H9 (cell line): ENCODE data around the gene PTCD1. TPM values are rescaled to one million over a fixed set of nuclear protein-coding genes. Genes with fewer than 3 reads are reported as not detected.

ENCODE experiments used
- DNase-seq: peaks from one replicate; pipeline ENCODE4 v3.0.0-alpha.2; 2017
- H2AFZ ChIP-seq: one replicate; pipeline ENCODE4 v1.6.1; 2013; ENCODE audit warnings: mild to moderate bottlenecking, low read length, control low read depth, moderate library complexity
- H2AK5ac ChIP-seq: 2 replicates; pipeline ENCODE4 v1.6.1; 2013; ENCODE audit warnings: low read length, control low read depth, mixed read lengths; ENCODE audit not compliant: insufficient read length
- H2BK120ac ChIP-seq: one replicate; pipeline ENCODE4 v1.6.1; 2013; ENCODE audit warnings: low read depth, mild to moderate bottlenecking, low read length, control low read depth, inconsistent platforms; ENCODE audit not compliant: poor library complexity, severe bottlenecking
- H2BK12ac ChIP-seq: 2 replicates; pipeline ENCODE4 v1.6.1; 2013; ENCODE audit warnings: low read length, control low read depth, mixed read lengths, low read depth; ENCODE audit not compliant: insufficient read length
- H2BK15ac ChIP-seq: 2 replicates; pipeline ENCODE4 v1.6.1; 2013; ENCODE audit warnings: low read depth, low read length, control low read depth
- H2BK20ac ChIP-seq: one replicate; pipeline ENCODE4 v1.6.1; 2013; ENCODE audit warnings: low read depth, mild to moderate bottlenecking, low read length, control low read depth, inconsistent platforms; ENCODE audit not compliant: poor library complexity, severe bottlenecking
- H2BK5ac ChIP-seq: 2 replicates; pipeline ENCODE4 v1.6.1; 2013; ENCODE audit warnings: low read length, control low read depth, mixed read lengths; ENCODE audit not compliant: insufficient read length
- H3K14ac ChIP-seq: 2 replicates; pipeline ENCODE4 v1.6.1; 2013; ENCODE audit warnings: low read length, control low read depth; ENCODE audit not compliant: insufficient read depth
- H3K18ac ChIP-seq: 2 replicates; pipeline ENCODE4 v1.6.1; 2013; ENCODE audit warnings: low read depth, mild to moderate bottlenecking, mixed read lengths, low read length, control low read depth; ENCODE audit not compliant: insufficient read length
- H3K23ac ChIP-seq: 2 replicates; pipeline ENCODE4 v1.6.1; 2013; ENCODE audit warnings: low read length, control low read depth, mixed read lengths, low read depth; ENCODE audit not compliant: insufficient read length
- H3K23me2 ChIP-seq: 2 replicates; pipeline ENCODE4 v1.6.1; 2013; ENCODE audit warnings: low read depth, mild to moderate bottlenecking, mixed read lengths, low read length, control low read depth; ENCODE audit not compliant: insufficient read length, poor library complexity, severe bottlenecking
- H3K27ac ChIP-seq: 2 replicates; pipeline ENCODE4 v1.5.1; 2013; ENCODE audit warnings: low read length, control low read depth, mixed read lengths, low read depth; ENCODE audit not compliant: insufficient read length
- H3K27me3 ChIP-seq: 2 replicates; pipeline ENCODE4 v1.6.1; 2013; ENCODE audit warnings: low read length, control low read depth, inconsistent platforms; ENCODE audit not compliant: insufficient read depth
- H3K4ac ChIP-seq: 2 replicates; pipeline ENCODE4 v1.6.1; 2013; ENCODE audit warnings: low read depth, mild to moderate bottlenecking, control low read depth, inconsistent platforms, low read length, moderate library complexity
- H3K4me1 ChIP-seq: 2 replicates; pipeline ENCODE4 v1.6.1; 2013; ENCODE audit warnings: low read length, control low read depth, inconsistent platforms; ENCODE audit not compliant: insufficient read depth
- H3K4me2 ChIP-seq: 2 replicates; pipeline ENCODE4 v1.6.1; 2013; ENCODE audit warnings: low read length, control low read depth, mixed read lengths; ENCODE audit not compliant: insufficient read length, insufficient read depth
- H3K56ac ChIP-seq: 2 replicates; pipeline ENCODE4 v1.6.1; 2013; ENCODE audit warnings: low read depth, mild to moderate bottlenecking, mixed read lengths, low read length, control low read depth; ENCODE audit not compliant: insufficient read length
- H3K79me1 ChIP-seq: 2 replicates; pipeline ENCODE4 v1.6.1; 2013; ENCODE audit warnings: low read depth, mild to moderate bottlenecking, moderate library complexity, low read length, control low read depth, inconsistent platforms; ENCODE audit not compliant: insufficient read depth, poor library complexity, severe bottlenecking
- H3K79me2 ChIP-seq: 2 replicates; pipeline ENCODE4 v1.6.1; 2013; ENCODE audit warnings: low read length, control low read depth, inconsistent platforms; ENCODE audit not compliant: insufficient read depth
- H3K9ac ChIP-seq: 2 replicates; pipeline ENCODE4 v1.6.1; 2013; ENCODE audit warnings: low read length, control low read depth, mixed read lengths; ENCODE audit not compliant: insufficient read length; ENCODE audit errors: extremely low read depth
- H3K9me3 ChIP-seq: one replicate; pipeline ENCODE4 v1.6.1; 2013; ENCODE audit warnings: low read depth, low read length, inconsistent platforms; ENCODE audit not compliant: control insufficient read depth
- H3T11ph ChIP-seq: one replicate; pipeline ENCODE4 v1.6.1; 2013; ENCODE audit warnings: mild to moderate bottlenecking, low read length, control low read depth, inconsistent platforms
- H4K20me1 ChIP-seq: one replicate; pipeline ENCODE4 v1.6.1; 2013; ENCODE audit not compliant: control insufficient read depth, insufficient read length, insufficient read depth
- H4K5ac ChIP-seq: 2 replicates; pipeline ENCODE4 v1.6.1; 2013; ENCODE audit warnings: low read depth, mild to moderate bottlenecking, mixed read lengths, low read length, control low read depth; ENCODE audit not compliant: insufficient read length
- H4K8ac ChIP-seq: replicated peaks from 2 replicates; pipeline ENCODE4 v1.6.1; 2013; ENCODE audit warnings: low read length, control low read depth, mixed read lengths, low read depth; ENCODE audit not compliant: insufficient read length
- H4K91ac ChIP-seq: 2 replicates; pipeline ENCODE4 v1.6.1; 2013; ENCODE audit warnings: low read depth, mild to moderate bottlenecking, moderate library complexity, mixed read lengths, low read length, control low read depth; ENCODE audit not compliant: insufficient read length
- H3K27ac Mint-ChIP-seq, 3 experiments: 2 replicates in 2 of 3; 3 replicates in 1 of 3; pipeline ENCODE4 v1.8.0; 2020 to 2021; ENCODE audit warnings: mixed read lengths in 3 of 3, mild to moderate bottlenecking in 1 of 3, moderate library complexity in 1 of 3
- H3K27me3 Mint-ChIP-seq: 2 replicates; pipeline ENCODE4 v1.8.0; 2021; ENCODE audit warnings: low read depth, mild to moderate bottlenecking, moderate library complexity, mixed read lengths
- H3K36me3 Mint-ChIP-seq, 3 experiments: 2 replicates in 2 of 3; 3 replicates in 1 of 3; pipeline ENCODE4 v1.8.0; 2020 to 2021; ENCODE audit warnings: low read depth in 3 of 3, mixed read lengths in 3 of 3; ENCODE audit not compliant: insufficient read depth in 1 of 3
- H3K4me1 Mint-ChIP-seq, 2 experiments: 2 replicates each; pipeline ENCODE4 v1.8.0; 2020; ENCODE audit warnings: mixed read lengths in 2 of 2
- H3K4me3 Mint-ChIP-seq, 2 experiments: 2 replicates in 1 of 2; 3 replicates in 1 of 2; pipeline ENCODE4 v1.8.0; 2020 to 2021; ENCODE audit warnings: mild to moderate bottlenecking in 2 of 2, mixed read lengths in 2 of 2, moderate library complexity in 1 of 2
- H3K9me3 Mint-ChIP-seq, 2 experiments: 2 replicates in 1 of 2; 3 replicates in 1 of 2; pipeline ENCODE4 v1.8.0; 2020; ENCODE audit warnings: mild to moderate bottlenecking in 2 of 2, mixed read lengths in 2 of 2, moderate library complexity in 1 of 2
- CTCF ChIP-seq: fragments of 200-600 bp; sonication (generic); conservative IDR thresholded peaks from 3 replicates; pipeline ENCODE4 v1.8.0; 2021; ENCODE audit warnings: antibody characterized with exemption, mild to moderate bottlenecking
- WGBS: extraction: QIAGEN DNeasy Blood & Tissue Kit; methylation state at CpG from one replicate; pipeline ENCODE4 v1.1.7; 2013; ENCODE audit warnings: missing lambda C conversion rate, low lambda C conversion rate, mixed read lengths; ENCODE audit not compliant: insufficient read length; ENCODE audit errors: extremely low coverage; 5-methylcytosine and 5-hydroxymethylcytosine counted together
- long read RNA-seq: library from polyadenylated mRNA; unstranded; transcript quantifications from one replicate; pipeline ENCODE4 v2.0.0, GENCODE V29; 2020
- total RNA-seq: library from RNA; stranded (reverse); gene quantifications from 2 replicates; pipeline ENCODE4 v1.2.1, GENCODE V29; 2021

PTCD1 gene
- 12.8 and 14.1 TPM in 2 replicates for total RNA-seq
- long read RNA-seq, full-length matches to known transcripts: 249 of 328 reads
- long read RNA-seq, partial matches to known transcripts: 17 of 328 reads
- long read RNA-seq, other reads (novel, unspliced or antisense): 62 of 328 reads

- TF ChIP-seq CTCF: no peak
- DNase-seq: peak; percentile 97
- H3K9me3 Mint-ChIP-seq: no peaks in the 10 kb centered on the region
These were observed at the start of gene PTCD1, which contains the start of gene CPSF4 for GRCh38 chr7:99438573-99439480. Gene PTCD1, minus strand, starts transcription at chr7:99438798. Its CDS starts 3,556 bp downstream, at chr7:99435242. Gene CPSF4, plus strand, starts transcription at chr7:99438943. Its CDS starts 140 bp downstream, at chr7:99439083.

More at GRCh38 chr7:99438573-99439480, at the start of gene PTCD1, which contains the start of gene CPSF4:
- H2BK120ac ChIP-seq: no peak within 1 kb of the TSS
- H4K8ac ChIP-seq: no peak within 1 kb of the TSS
- no peaks in the 10 kb centered on the region for H3K79me1 ChIP-seq
- peaks cover 7% of the 10 kb centered on the region for H3K23me2 ChIP-seq
- Mint-ChIP-seq H3K4me3 (peak within 1 kb of the TSS; percentile 98 to 99), H3K36me3 (peaks cover 26 to 49% (median 45%) of the 10 kb centered on the region in 3 experiments), H3K27ac (peak within 1 kb of the TSS; percentile 96 to 99 (median 98)), H3K27me3 (no peaks in the 10 kb centered on the region), H3K4me1 (peaks cover 16 to 29% of the 10 kb centered on the region in 2 experiments)
- H2BK12ac ChIP-seq: no peak within 1 kb of the TSS
- H3K27ac ChIP-seq: no peak within 1 kb of the TSS
- H2BK20ac ChIP-seq: no peak within 1 kb of the TSS
- WGBS: no CpG with 5 or more reads among the region's 89 CpGs
- peak within 1 kb of the TSS; percentile 89 for H3K14ac ChIP-seq
- peak within 1 kb of the TSS; percentile 97 for H3K4me2 ChIP-seq
- no peak within 1 kb of the TSS for H3T11ph ChIP-seq
- peak within 1 kb of the TSS; percentile 83 for H3K18ac ChIP-seq
- no peak within 1 kb of the TSS for H2AFZ ChIP-seq
- peak within 1 kb of the TSS; percentile 86 for H3K9ac ChIP-seq
- no peaks in the 10 kb centered on the region for H3K9me3 ChIP-seq
- H4K91ac ChIP-seq: no peak within 1 kb of the TSS
- no peak within 1 kb of the TSS for H2AK5ac ChIP-seq
- no peak within 1 kb of the TSS; the same call in 1 of the 2 replicates for H2BK15ac ChIP-seq
- peaks cover 11% of the 10 kb centered on the region; the same call in 1 of the 2 replicates for H3K79me2 ChIP-seq
- H3K4ac ChIP-seq: no peak within 1 kb of the TSS
- peaks cover 3% of the 10 kb centered on the region; the same call in 1 of the 2 replicates for H3K4me1 ChIP-seq
- no peak within 1 kb of the TSS for H4K5ac ChIP-seq
- no peak within 1 kb of the TSS for H3K56ac ChIP-seq
- no peak within 1 kb of the TSS for H2BK5ac ChIP-seq
- H3K23ac ChIP-seq: no peak within 1 kb of the TSS
- H4K20me1 ChIP-seq: no peaks in the 10 kb centered on the region
- no peaks in the 10 kb centered on the region for H3K27me3 ChIP-seq
